Suprapubic skin (tissue), 4 donors: ENCODE measurements around the gene TGM1. TPM values are rescaled to one million over a fixed set of nuclear protein-coding genes. Genes with fewer than 3 reads are reported as not detected.
A peak's percentile ranks its signal among the peaks of the same experiment; 100 is the strongest.

Source experiments
- DNase-seq, 2 donors: peaks; one replicate each; pipeline ENCODE4 v3.0.0-alpha.2; 2019; ENCODE audit warnings: low spot score in 2 of 2
- H3K27ac ChIP-seq: fragments of 200-600 bp; sonication (generic); one replicate; pipeline ENCODE4 v1.5.1; 2019
- H3K27me3 ChIP-seq: fragments of 200-600 bp; sonication (generic); one replicate; pipeline ENCODE4 v1.5.1; 2019
- H3K36me3 ChIP-seq: fragments of 200-600 bp; sonication (generic); one replicate; pipeline ENCODE4 v1.5.1; 2019
- H3K4me1 ChIP-seq: fragments of 200-600 bp; sonication (generic); one replicate; pipeline ENCODE4 v1.5.1; 2019
- H3K4me3 ChIP-seq: fragments of 200-600 bp; sonication (generic); one replicate; pipeline ENCODE4 v1.5.1; 2019; ENCODE audit warnings: mild to moderate bottlenecking
- H3K9me3 ChIP-seq: fragments of 200-600 bp; sonication (generic); one replicate; pipeline ENCODE4 v1.5.1; 2019
- CTCF ChIP-seq, 2 donors: fragments of 200-600 bp in 1 of 2; fragments of 450-650 bp in 1 of 2; sonication (generic) in 1 of 2; IDR thresholded peaks; one replicate each; pipeline ENCODE4 v1.5.1; 2016 to 2019; ENCODE audit warnings: antibody characterized with exemption in 2 of 2, mild to moderate bottlenecking in 1 of 2, moderate library complexity in 1 of 2
- EP300 ChIP-seq: sonication (generic); formaldehyde crosslinking; IDR thresholded peaks from one replicate; pipeline ENCODE4 v1.6.1; 2017; ENCODE audit warnings: antibody characterized with exemption
- POLR2A ChIP-seq, 2 donors: fragments of 450-650 bp; IDR thresholded peaks; one replicate each; pipeline ENCODE4 v1.6.1; 2017; ENCODE audit warnings: antibody characterized with exemption in 2 of 2, mild to moderate bottlenecking in 2 of 2, moderate library complexity in 2 of 2
- POLR2AphosphoS5 ChIP-seq, 3 donors: sonication (generic); formaldehyde crosslinking; IDR thresholded peaks; one replicate each; pipeline ENCODE4 v1.6.1; 2017; ENCODE audit warnings: antibody characterized with exemption in 3 of 3
- WGBS: methylation state at CpG from one replicate; pipeline ENCODE4 v1.1.5; 2018; 5-methylcytosine and 5-hydroxymethylcytosine counted together
- total RNA-seq, 4 donors: library from RNA; depleted of rRNA; stranded (reverse); fragments of >200 nt; gene quantifications; one replicate each; pipeline ENCODE4 v1.1.0, GENCODE V29; 2016

The TGM1 gene
- total RNA-seq, 4 donors from 2014 or later = 127 to 144 (median 130) TPM

DNA sequence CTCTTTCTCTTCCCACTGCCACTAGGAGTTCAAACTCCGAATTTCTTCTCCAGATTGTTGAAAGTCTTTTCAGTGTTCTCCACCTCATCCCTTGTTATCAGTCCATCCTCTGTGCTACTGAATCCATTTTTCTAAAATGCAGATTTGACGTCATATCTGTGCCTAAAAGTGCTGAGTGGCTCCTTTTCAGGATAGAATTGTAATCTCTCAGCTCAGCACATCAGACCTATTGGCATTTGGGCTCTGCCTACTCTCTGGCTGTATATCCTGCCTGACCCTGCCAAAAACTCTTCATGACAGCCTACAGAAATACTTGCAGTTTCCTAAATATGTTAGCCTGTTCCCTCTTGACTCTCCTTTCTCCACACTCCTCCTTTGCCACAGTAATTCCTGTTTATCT is 9.5 kb upstream of the TGM1 start:
- 68% methylated on average over 2 of the region's 2 CpGs for WGBS
- Histone ChIP-seq H3K4me1 (peaks cover 44% of the 10 kb centered on the region), H3K4me3 (no peak overlapping the region), H3K9me3 (no peaks in the 10 kb centered on the region), H3K27ac (peak overlapping the region; percentile 18), H3K27me3 (no peaks in the 10 kb centered on the region), H3K36me3 (peaks cover 23% of the 10 kb centered on the region)
- no peak for TF ChIP-seq CTCF (IDR thresholded peaks at IDR 0.05)
- TF ChIP-seq POLR2AphosphoS5 (IDR thresholded peaks at IDR 0.05) = no peak
- no peak for TF ChIP-seq POLR2A (IDR thresholded peaks at IDR 0.05)
- no peak for TF ChIP-seq EP300
- no peak for DNase-seq

DNA sequence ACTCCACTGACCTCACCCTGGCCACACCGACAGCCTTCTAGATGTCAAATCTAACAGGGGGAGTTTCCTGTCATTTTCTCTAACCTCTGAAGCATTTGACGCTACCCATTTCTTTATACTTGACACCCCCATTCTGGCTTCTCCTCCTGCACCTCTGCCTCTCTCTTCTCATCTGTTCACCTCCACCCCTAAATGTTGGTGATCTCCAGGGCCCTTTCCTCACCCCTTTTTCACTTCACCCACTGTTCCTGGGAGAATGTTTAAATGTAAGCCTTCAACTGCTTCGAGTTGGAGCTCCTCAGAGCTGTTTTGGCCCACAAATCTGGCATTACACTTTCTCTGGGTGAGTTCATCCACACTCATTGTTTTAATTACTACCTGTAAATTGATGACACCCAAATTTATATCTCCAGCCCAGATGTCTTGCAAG is 8.9 kb upstream of the TGM1 start:
- DNase-seq = no peak
- WGBS = 16% methylated on average over 3 of the region's 3 CpGs
- Histone ChIP-seq H3K27me3 (no peaks in the 10 kb centered on the region), H3K4me1 (peaks cover 37% of the 10 kb centered on the region), H3K9me3 (no peaks in the 10 kb centered on the region), H3K36me3 (peaks cover 29% of the 10 kb centered on the region), H3K27ac (peak overlapping the region; percentile 94), H3K4me3 (peak overlapping the region; percentile 66)
- TF ChIP-seq CTCF (IDR thresholded peaks at IDR 0.05) = no peak
- no peak for TF ChIP-seq POLR2AphosphoS5 (IDR thresholded peaks at IDR 0.05)

GRCh38 chr14:24271134-24271833 is 8.3 kb upstream of the TGM1 start, which contains the start of gene RABGGTA:
RABGGTA (minus strand) TSS chr14:24271597; CDS start chr14:24271115, 482 bp downstream.
- H3K4me1 ChIP-seq = peaks cover 33% of the 10 kb centered on the region
- no peaks in the 10 kb centered on the region for H3K27me3 ChIP-seq
- WGBS = 3% methylated on average over 10 of the region's 61 CpGs

DNA sequence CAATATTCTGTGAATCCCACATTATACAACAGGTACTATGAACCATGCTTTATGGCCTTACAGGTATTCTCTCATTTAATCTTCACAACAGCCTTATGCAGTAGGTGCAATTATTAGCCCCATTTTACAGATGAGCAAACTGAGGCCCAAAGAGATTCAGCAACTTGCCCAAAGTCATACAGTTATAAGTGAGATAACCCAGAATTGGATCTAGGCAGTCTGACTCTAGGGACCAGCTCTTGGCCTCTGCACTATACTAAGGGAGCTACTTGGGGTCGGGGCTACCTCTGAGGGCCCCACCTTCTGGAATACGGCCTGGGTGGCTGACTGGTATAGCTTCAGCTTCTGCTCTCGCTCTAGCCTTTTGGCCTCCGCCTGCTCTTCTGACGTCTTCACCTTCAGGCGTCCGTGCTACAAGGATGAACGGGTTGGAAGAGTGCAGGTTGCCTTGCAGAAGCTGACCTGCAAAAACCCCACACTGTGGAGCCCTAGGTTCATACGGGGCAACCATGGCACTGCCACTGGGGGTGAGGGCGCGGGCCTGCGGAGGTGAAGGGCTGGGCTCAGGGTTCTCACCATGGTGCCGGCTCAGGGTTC is 7.7 kb upstream of the TGM1 start:
- peaks cover 33% of the 10 kb centered on the region for H3K4me1 ChIP-seq
- no peak for TF ChIP-seq POLR2AphosphoS5 (IDR thresholded peaks at IDR 0.05)
- WGBS = 24% methylated on average over 7 of the region's 13 CpGs
- H3K36me3 ChIP-seq = peaks cover 39% of the 10 kb centered on the region
- peak overlapping the region; percentile 94 for H3K27ac ChIP-seq
- DNase-seq = no peak
- H3K27me3 ChIP-seq = no peaks in the 10 kb centered on the region
- peak overlapping the region; percentile 66 for H3K4me3 ChIP-seq
- no peaks in the 10 kb centered on the region for H3K9me3 ChIP-seq

More at GRCh38 chr14:24271134-24271833, 8.3 kb upstream of the TGM1 start, which contains the start of gene RABGGTA:
- Histone ChIP-seq H3K27ac (peak within 1 kb of the TSS; percentile 94), H3K4me3 (peak within 1 kb of the TSS; percentile 66), H3K36me3 (peaks cover 34% of the 10 kb centered on the region), H3K9me3 (no peaks in the 10 kb centered on the region)
- TF ChIP-seq POLR2AphosphoS5 (IDR thresholded peaks at IDR 0.05) (peak in 2 of 3 donors; percentile 18 to 60), POLR2A (IDR thresholded peaks at IDR 0.05) (peak; percentile 45 to 52), CTCF (IDR thresholded peaks at IDR 0.05) (peak in 1 of 2 donors; percentile 81), EP300 (no peak)
- peak; percentile 88 to 89 for DNase-seq

- Histone ChIP-seq H3K27me3 (no peaks in the 10 kb centered on the region), H3K9me3 (no peaks in the 10 kb centered on the region), H3K4me1 (peaks cover 35% of the 10 kb centered on the region), H3K36me3 (peaks cover 45% of the 10 kb centered on the region), H3K4me3 (no peak overlapping the region), H3K27ac (no peak overlapping the region)
- 97% methylated on average over 12 of the region's 14 CpGs for WGBS
- DNase-seq = no peak
- TF ChIP-seq CTCF (IDR thresholded peaks at IDR 0.05) (no peak), EP300 (no peak), POLR2AphosphoS5 (IDR thresholded peaks at IDR 0.05) (no peak), POLR2A (IDR thresholded peaks at IDR 0.05) (no peak)
These were observed 7.0 kb upstream of the TGM1 start for GRCh38 chr14:24269910-24270536.
